Peyer's patch (tissue), 4 donors: ENCODE measurements around the gene SLC35G6. TPM values are rescaled to one million over a fixed set of nuclear protein-coding genes. Genes with fewer than 3 reads are reported as not detected.
"Not testable (repeated sequence)": the region's sequence is repeated elsewhere in the genome, so short reads cannot be mapped to it uniquely, and the experiment has no call there.

ENCODE experiments used
- DNase-seq, 3 donors: peaks; one replicate each; pipeline ENCODE4 v3.0.0-alpha.2; 2017 to 2019
- H3K27ac ChIP-seq, 4 donors: fragments of 200-600 bp; sonication (generic); one replicate each; pipeline ENCODE4 v1.5.1; 2016 to 2019
- H3K27me3 ChIP-seq, 2 donors: fragments of 200-600 bp; sonication (generic); one replicate each; pipeline ENCODE4 v1.5.1; 2019
- H3K36me3 ChIP-seq, 3 donors: fragments of 200-600 bp; sonication (generic); one replicate each; pipeline ENCODE4 v1.5.1; 2016 to 2019
- H3K4me1 ChIP-seq, 4 donors: fragments of 200-600 bp; sonication (generic); one replicate each; pipeline ENCODE4 v1.5.1; 2016 to 2019
- H3K4me3 ChIP-seq, 4 donors: fragments of 200-600 bp; sonication (generic); 1 replicate in 3 of 4; 2 replicates in 1 of 4; pipeline ENCODE4 v1.5.1; 2016 to 2019; ENCODE audit warnings: mild to moderate bottlenecking in 1 of 4
- H3K9me3 ChIP-seq, 4 donors: fragments of 200-600 bp; sonication (generic); one replicate each; pipeline ENCODE4 v1.5.1; 2016 to 2019; ENCODE audit warnings: mild to moderate bottlenecking in 1 of 4
- POLR2A ChIP-seq, 2 donors: fragments of 450-650 bp; IDR thresholded peaks; one replicate each; pipeline ENCODE4 v1.5.1; 2017; ENCODE audit warnings: antibody characterized with exemption in 2 of 2, mild to moderate bottlenecking in 2 of 2, moderate library complexity in 2 of 2
- total RNA-seq, 4 donors: library from RNA; depleted of rRNA; stranded (reverse); fragments of >200 nt; gene quantifications; one replicate each; pipeline ENCODE4 v1.1.0, GENCODE V29; 2016
- TF ChIP-seq, protein P1 (sequence below), 6 experiments: fragments of 450-650 bp in 4 of 6; fragments of 200-600 bp in 2 of 6; sonication (generic) in 1 of 6; IDR thresholded peaks; one replicate each; pipeline ENCODE4 v1.5.1; 2017 to 2019; ENCODE audit warnings: antibody characterized with exemption in 6 of 6, mild to moderate bottlenecking in 3 of 6, moderate library complexity in 1 of 6

Gene SLC35G6
- total RNA-seq, 4 donors from 2014 or later = not detected

DNA sequence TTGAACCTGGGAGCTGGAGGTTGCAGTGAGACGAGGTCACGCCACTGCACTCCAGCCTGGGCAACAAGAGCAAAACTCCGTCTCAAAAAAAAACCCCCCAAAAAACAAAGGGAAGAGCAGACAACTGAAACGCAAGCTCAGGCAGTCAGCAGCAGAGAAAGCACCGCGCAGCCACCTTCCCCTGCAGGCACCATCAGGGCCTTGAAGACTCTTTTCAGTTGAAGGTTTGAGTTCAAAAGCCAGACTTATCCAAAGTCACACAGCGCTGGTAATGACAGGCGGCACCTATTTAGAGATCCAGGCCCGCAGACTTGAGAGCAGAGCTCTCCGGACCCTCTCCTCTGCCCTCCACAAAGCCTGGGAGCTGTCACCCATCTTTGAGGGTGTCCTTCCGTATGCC, 13.0 kb upstream of the SLC35G6 start:
- no peak overlapping the region for H3K27ac ChIP-seq
- H3K9me3 ChIP-seq = no peaks in the 10 kb centered on the region
- H3K36me3 ChIP-seq = peaks cover 0 to 22% (median 0%) of the 10 kb centered on the region in 3 donors
- DNase-seq = no peak
- H3K27me3 ChIP-seq = no peaks in the 10 kb centered on the region
- TF ChIP-seq, protein P1, sequence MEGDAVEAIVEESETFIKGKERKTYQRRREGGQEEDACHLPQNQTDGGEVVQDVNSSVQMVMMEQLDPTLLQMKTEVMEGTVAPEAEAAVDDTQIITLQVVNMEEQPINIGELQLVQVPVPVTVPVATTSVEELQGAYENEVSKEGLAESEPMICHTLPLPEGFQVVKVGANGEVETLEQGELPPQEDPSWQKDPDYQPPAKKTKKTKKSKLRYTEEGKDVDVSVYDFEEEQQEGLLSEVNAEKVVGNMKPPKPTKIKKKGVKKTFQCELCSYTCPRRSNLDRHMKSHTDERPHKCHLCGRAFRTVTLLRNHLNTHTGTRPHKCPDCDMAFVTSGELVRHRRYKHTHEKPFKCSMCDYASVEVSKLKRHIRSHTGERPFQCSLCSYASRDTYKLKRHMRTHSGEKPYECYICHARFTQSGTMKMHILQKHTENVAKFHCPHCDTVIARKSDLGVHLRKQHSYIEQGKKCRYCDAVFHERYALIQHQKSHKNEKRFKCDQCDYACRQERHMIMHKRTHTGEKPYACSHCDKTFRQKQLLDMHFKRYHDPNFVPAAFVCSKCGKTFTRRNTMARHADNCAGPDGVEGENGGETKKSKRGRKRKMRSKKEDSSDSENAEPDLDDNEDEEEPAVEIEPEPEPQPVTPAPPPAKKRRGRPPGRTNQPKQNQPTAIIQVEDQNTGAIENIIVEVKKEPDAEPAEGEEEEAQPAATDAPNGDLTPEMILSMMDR (IDR thresholded peaks at IDR 0.05) = no peak
- no peak for TF ChIP-seq POLR2A (IDR thresholded peaks at IDR 0.05)
- no peak overlapping the region for H3K4me3 ChIP-seq
- peaks cover 0 to 24% (median 2%) of the 10 kb centered on the region in 4 donors for H3K4me1 ChIP-seq

DNA sequence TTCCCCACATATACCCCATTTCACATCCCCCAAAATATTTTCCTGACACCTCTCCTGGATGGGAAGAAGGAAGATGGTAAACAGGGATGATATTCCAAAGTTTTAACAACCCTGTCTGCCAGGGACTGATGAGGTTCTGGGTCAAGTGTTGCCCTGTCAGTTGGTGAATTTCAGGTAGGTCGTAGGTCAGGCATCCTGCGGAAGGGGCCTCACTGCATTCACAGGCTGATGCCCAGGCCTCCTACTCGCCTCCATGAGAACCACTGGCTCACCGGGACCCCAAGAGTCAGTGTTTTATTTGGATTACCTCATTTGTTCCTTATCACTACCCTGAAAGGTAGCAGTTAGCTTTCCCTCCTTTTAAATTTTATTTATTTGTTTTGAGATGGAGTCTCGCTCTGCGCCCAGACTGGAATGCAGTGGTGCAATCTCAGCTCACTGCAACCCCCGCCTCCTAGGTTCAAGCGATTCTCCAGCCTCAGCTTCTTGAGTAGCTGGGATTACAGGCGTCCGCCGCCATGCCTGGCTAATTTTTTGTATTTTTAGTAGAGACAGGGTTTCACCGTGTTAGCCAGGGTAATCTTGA, 12.3 kb upstream of the SLC35G6 start:
- Histone ChIP-seq H3K27me3 (no peaks in the 10 kb centered on the region), H3K36me3 (peaks cover 0 to 18% (median 0%) of the 10 kb centered on the region in 3 donors), H3K4me1 (peaks cover 0 to 24% (median 2%) of the 10 kb centered on the region in 4 donors), H3K4me3 (no peak overlapping the region), H3K27ac (no peak overlapping the region), H3K9me3 (no peaks in the 10 kb centered on the region)
- no peak for DNase-seq
- TF ChIP-seq, protein P1 (IDR thresholded peaks at IDR 0.05) = no peak
- no peak for TF ChIP-seq POLR2A (IDR thresholded peaks at IDR 0.05)

DNA sequence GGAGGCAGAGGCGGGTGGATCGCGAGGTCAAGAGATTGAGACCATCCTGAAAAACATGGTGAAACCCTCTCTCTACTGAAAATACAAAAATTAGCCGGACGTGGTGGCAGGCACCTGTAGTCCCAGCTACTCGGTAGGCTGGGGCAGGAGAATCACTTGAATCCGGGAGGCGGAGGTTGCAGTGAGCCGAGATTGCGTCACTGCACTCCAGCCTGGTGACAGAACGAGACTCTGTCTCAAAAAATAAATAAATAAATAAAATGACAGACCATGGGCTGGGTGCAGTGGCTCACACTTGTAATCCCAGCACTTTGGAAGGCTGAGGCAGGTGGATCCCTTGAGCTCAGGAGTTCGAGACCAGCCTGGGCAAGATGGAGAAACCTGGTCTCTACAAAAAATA, 11.4 kb upstream of the SLC35G6 start:
- H3K36me3 ChIP-seq = peaks cover 0 to 18% (median 0%) of the 10 kb centered on the region in 3 donors
- H3K27me3 ChIP-seq, DNase-seq, H3K27ac ChIP-seq, H3K4me3 ChIP-seq, H3K9me3 ChIP-seq: not testable (repeated sequence)
- peaks cover 0 to 24% (median 2%) of the 10 kb centered on the region in 4 donors for H3K4me1 ChIP-seq

DNA sequence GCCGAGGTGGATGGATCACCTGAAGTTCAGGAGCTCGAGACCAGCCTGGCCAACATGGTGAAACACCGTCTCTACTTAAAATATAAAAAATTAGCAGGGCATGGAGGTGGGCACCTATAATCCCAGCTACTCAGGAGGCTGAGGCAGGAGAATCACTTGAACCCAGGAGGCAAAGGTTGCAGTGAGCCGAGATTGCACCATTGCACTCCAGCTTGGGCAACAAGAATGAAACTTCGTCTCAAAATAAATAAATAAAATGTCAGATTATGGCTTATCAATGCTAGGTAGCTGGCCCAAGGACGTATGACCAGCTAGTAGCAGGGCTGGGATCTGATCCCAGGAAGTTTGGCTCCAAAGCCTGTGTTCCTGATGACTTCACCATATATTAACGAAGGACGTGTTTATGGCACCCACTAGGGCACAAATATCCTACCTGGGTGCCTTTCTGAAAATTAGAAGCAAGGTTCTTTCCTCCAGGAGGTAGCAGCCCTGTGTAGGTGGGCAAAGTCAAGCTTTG, 10.7 kb upstream of the SLC35G6 start:
- not testable (repeated sequence) for H3K27ac ChIP-seq
- peaks cover 0 to 28% (median 2%) of the 10 kb centered on the region in 4 donors for H3K4me1 ChIP-seq

DNA sequence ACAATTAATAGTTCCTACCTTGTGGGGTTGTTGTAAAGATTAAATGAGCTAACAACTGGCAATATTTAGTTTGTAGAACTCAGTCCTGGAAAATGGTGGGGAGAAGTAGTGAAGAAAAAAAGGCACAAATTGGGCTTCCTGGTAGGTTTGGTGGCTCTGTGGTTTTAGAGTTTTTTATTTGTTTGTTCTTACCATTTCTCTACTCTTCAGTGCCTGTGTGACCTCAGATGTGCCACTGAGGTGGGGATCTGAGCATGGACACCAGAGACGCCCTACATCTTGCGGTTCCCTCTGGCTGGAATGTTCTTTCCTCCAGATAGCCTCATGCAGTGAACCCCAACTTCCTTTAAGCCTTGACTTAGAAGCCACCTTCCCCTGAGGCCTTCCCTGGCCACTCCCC, 9.5 kb upstream of the SLC35G6 start:
- no peaks in the 10 kb centered on the region for H3K9me3 ChIP-seq
- no peak for DNase-seq
- H3K4me1 ChIP-seq = peaks cover 0 to 30% (median 2%) of the 10 kb centered on the region in 4 donors
- H3K36me3 ChIP-seq = peaks cover 0 to 4% (median 0%) of the 10 kb centered on the region in 3 donors
- TF ChIP-seq, protein P1 (IDR thresholded peaks at IDR 0.05) = no peak
- TF ChIP-seq POLR2A (IDR thresholded peaks at IDR 0.05) = no peak
- no peaks in the 10 kb centered on the region for H3K27me3 ChIP-seq
- H3K4me3 ChIP-seq = no peak overlapping the region
- H3K27ac ChIP-seq = no peak overlapping the region

More for the DNA sequence above, 10.7 kb upstream of the SLC35G6 start:
- DNase-seq, H3K27me3 ChIP-seq, H3K4me3 ChIP-seq, H3K9me3 ChIP-seq: not testable (repeated sequence)
- peaks cover 0 to 16% (median 0%) of the 10 kb centered on the region in 3 donors for H3K36me3 ChIP-seq

DNA sequence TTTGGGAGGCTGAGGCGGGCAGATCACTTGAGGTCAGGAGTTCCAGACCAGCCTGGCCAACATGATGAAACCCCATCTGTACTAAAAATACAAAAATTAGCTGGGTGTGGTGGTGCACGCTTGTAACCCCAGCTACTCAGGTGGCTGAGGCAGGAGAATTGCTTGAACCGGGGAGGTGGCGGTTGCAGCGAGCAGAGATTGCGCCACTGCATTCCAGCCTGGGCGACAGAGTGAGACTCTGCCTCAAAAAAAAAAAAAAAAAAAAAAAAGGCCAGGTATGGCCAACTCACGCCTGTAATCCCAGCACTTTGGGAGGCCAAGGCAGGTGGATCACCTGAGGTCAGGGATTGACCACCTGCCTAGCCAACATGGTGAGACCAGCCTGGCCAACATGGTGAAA, 6.5 kb upstream of the SLC35G6 start:
- H3K4me3 ChIP-seq, H3K36me3 ChIP-seq, H3K27me3 ChIP-seq, H3K9me3 ChIP-seq, H3K27ac ChIP-seq, DNase-seq: not testable (repeated sequence)
- H3K4me1 ChIP-seq = peaks cover 0 to 46% (median 4%) of the 10 kb centered on the region in 4 donors

DNA sequence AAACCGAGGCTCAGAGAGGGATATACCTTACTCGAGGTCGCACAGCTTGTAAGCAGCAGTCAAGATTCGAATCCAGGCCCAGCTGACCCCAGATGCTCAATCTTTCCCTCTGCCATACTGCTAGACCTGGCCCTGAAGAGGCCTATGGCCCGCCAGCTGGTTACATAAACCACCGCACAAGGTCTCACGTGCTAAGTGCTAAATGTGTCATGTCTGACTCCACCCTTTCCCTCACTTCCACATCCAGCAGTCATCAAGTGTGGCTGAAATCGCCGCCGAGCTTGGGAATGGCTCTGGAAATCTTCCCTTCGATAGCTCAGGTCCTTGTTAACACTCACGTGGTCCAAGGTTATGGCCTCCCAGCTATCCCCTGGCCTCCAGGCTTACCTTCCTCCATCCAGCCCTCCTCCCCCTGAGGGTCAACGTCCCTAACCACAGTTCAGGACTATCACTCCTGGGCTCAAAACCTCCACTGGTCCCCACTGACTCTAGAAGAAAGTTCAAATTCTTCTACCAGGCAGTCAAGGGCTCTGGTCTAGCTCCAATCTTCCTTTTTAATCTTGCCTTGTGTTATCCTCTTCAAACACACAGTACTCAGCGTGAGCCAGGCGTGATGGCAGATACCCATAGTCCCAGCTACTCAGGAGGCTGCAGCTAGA, 5.4 kb upstream of the SLC35G6 start:
- Histone ChIP-seq H3K27me3 (no peaks in the 10 kb centered on the region), H3K27ac (peak overlapping the region in 3 of 4 donors; percentile 38 to 100 (median 98)), H3K4me1 (peaks cover 0 to 49% (median 7%) of the 10 kb centered on the region in 4 donors), H3K4me3 (peak overlapping the region in 1 of 4 donors; percentile 1), H3K9me3 (no peaks in the 10 kb centered on the region), H3K36me3 (no peaks in the 10 kb centered on the region)
- peak in 1 of 3 donors; percentile 66 for DNase-seq
- TF ChIP-seq, protein P1 (IDR thresholded peaks at IDR 0.05) = no peak
- no peak for TF ChIP-seq POLR2A (IDR thresholded peaks at IDR 0.05)
